IMR-90 (cell line): ENCODE data around the gene CFAP43. TPM values are rescaled to one million over a fixed set of nuclear protein-coding genes. Genes with fewer than 3 reads are reported as not detected.

ENCODE experiments used
- ATAC-seq: fragments of 200-7000 bp; cut with Tn5 transposase; 2 replicates; pipeline ENCODE4 v1.9.1; 2020; ENCODE audit warnings: low read depth, mild to moderate bottlenecking, moderate library complexity
- BruUV-seq: library from RNA; stranded (reverse); fragments of 400-500 nt; replicated peaks from 2 replicates; lab custom pipeline; 2021; lab: Mats Ljungman, UMichigan
- CTCF ChIA-PET: fragments of 300-600 bp; formaldehyde crosslinking; extraction: SDS; loops from one replicate; lab custom pipeline; 2021; ENCODE audit warnings: antibody characterized with exemption; lab: Yijun Ruan, JAX
- POLR2A ChIA-PET: fragments of 300-600 bp; sonication (Branson Sonifier 250); formaldehyde crosslinking; loops from one replicate; lab custom pipeline; 2022; ENCODE audit warnings: antibody characterized with exemption; ENCODE audit not compliant: unreplicated experiment; lab: Charles Lee
- DNase-seq: peaks from one replicate; pipeline ENCODE4 v3.0.0; 2013
- H2AFZ ChIP-seq: replicated peaks from 2 replicates; pipeline ENCODE3; 2013; ENCODE audit warnings: low read length, mild to moderate bottlenecking; ENCODE audit not compliant: poor library complexity
- H2AK5ac ChIP-seq: 2 replicates; pipeline ENCODE4 v1.6.1; 2013; ENCODE audit warnings: low read depth, low read length, inconsistent platforms
- H2AK9ac ChIP-seq: replicated peaks from 2 replicates; pipeline ENCODE3; 2013; ENCODE audit warnings: mild to moderate bottlenecking, low read depth, low read length, moderate library complexity; ENCODE audit not compliant: poor library complexity
- H2BK120ac ChIP-seq: 2 replicates; pipeline ENCODE4 v1.6.1; 2013; ENCODE audit warnings: low read depth, low read length, inconsistent platforms
- H2BK15ac ChIP-seq: 3 replicates; pipeline ENCODE4 v1.6.1; 2013; ENCODE audit warnings: low read depth, low read length, inconsistent platforms
- H2BK20ac ChIP-seq: 2 replicates; pipeline ENCODE4 v1.6.1; 2013; ENCODE audit warnings: low read depth, mild to moderate bottlenecking, inconsistent platforms, low read length, moderate library complexity
- H2BK5ac ChIP-seq: 2 replicates; pipeline ENCODE4 v1.6.1; 2013; ENCODE audit warnings: mild to moderate bottlenecking, low read depth, low read length, inconsistent platforms; ENCODE audit not compliant: poor library complexity, severe bottlenecking
- H3K14ac ChIP-seq: replicated peaks from 2 replicates; pipeline ENCODE4 v1.6.1; 2013; ENCODE audit warnings: low read depth, low read length, inconsistent platforms
- H3K18ac ChIP-seq: 2 replicates; pipeline ENCODE4 v1.6.1; 2013; ENCODE audit warnings: low read depth, low read length, control low read depth
- H3K23ac ChIP-seq: 2 replicates; pipeline ENCODE4 v1.6.1; 2013; ENCODE audit warnings: low read depth, low read length, inconsistent platforms
- H3K27ac ChIP-seq: 2 replicates; pipeline ENCODE4 v1.5.1; 2013; ENCODE audit warnings: mild to moderate bottlenecking, control low read depth, low read length; ENCODE audit not compliant: insufficient read depth
- H3K27me3 ChIP-seq: 2 replicates; pipeline ENCODE4 v1.6.1; 2013; ENCODE audit warnings: low read length; ENCODE audit not compliant: control insufficient read depth, insufficient read depth
- H3K36me3 ChIP-seq: 2 replicates; pipeline ENCODE4 v1.6.1; 2013; ENCODE audit warnings: low read length, mixed read lengths; ENCODE audit not compliant: control insufficient read depth, insufficient read depth
- H3K4ac ChIP-seq: 2 replicates; pipeline ENCODE4 v1.6.1; 2013; ENCODE audit warnings: low read depth, low read length, inconsistent platforms
- H3K4me1 ChIP-seq: 2 replicates; pipeline ENCODE4 v1.6.1; 2013; ENCODE audit warnings: low read length, mixed read lengths; ENCODE audit not compliant: control insufficient read depth, insufficient read depth
- H3K4me2 ChIP-seq: 2 replicates; pipeline ENCODE4 v1.6.1; 2013; ENCODE audit warnings: low read depth, mild to moderate bottlenecking, control low read depth, low read length, moderate library complexity
- H3K4me3 ChIP-seq: 2 replicates; pipeline ENCODE4 v1.5.1; 2013; ENCODE audit warnings: low read depth, mild to moderate bottlenecking, control low read depth, low read length, moderate library complexity; ENCODE audit not compliant: insufficient read depth
- H3K56ac ChIP-seq: 2 replicates; pipeline ENCODE4 v1.6.1; 2013; ENCODE audit warnings: low read length, inconsistent platforms; ENCODE audit not compliant: insufficient read depth; ENCODE audit errors: extremely low read depth
- H3K79me1 ChIP-seq, 2 experiments: 2 replicates each; pipeline ENCODE4 v1.6.1; 2013; ENCODE audit warnings: low read length in 2 of 2, inconsistent platforms in 1 of 2, low read depth in 1 of 2
- H3K9ac ChIP-seq: 2 replicates; pipeline ENCODE4 v1.6.1; 2013; ENCODE audit warnings: low read depth, low read length, control low read depth
- H3K9me1 ChIP-seq: 2 replicates; pipeline ENCODE4 v1.6.1; 2013; ENCODE audit warnings: low read length, inconsistent platforms; ENCODE audit not compliant: insufficient read depth
- H3K9me3 ChIP-seq: 2 replicates; pipeline ENCODE4 v1.6.1; 2013; ENCODE audit warnings: low read length; ENCODE audit not compliant: control insufficient read depth, insufficient read depth
- H4K20me1 ChIP-seq: 2 replicates; pipeline ENCODE4 v1.6.1; 2013; ENCODE audit warnings: low read length, inconsistent platforms; ENCODE audit not compliant: insufficient read depth
- H4K5ac ChIP-seq: 2 replicates; pipeline ENCODE4 v1.6.1; 2013; ENCODE audit warnings: mild to moderate bottlenecking, low read depth, low read length, control low read depth
- H4K8ac ChIP-seq, 2 experiments: 2 replicates each; pipeline ENCODE4 v1.6.1; 2013; ENCODE audit warnings: low read depth in 2 of 2, low read length in 2 of 2, control low read depth in 1 of 2, inconsistent platforms in 1 of 2
- H4K91ac ChIP-seq: 2 replicates; pipeline ENCODE4 v1.6.1; 2013; ENCODE audit warnings: low read depth, low read length, inconsistent platforms; ENCODE audit not compliant: insufficient read depth
- BHLHE40 ChIP-seq: fragments of 150-350 bp; IDR thresholded peaks from 2 replicates; pipeline ENCODE4 v1.6.1; 2016; ENCODE audit warnings: mild to moderate bottlenecking, low read depth, low read length
- CTCF ChIP-seq: conservative IDR thresholded peaks from 2 replicates; pipeline ENCODE4 v1.5.1; 2012; ENCODE audit warnings: mild to moderate bottlenecking, low read depth, low read length, improper control_type of control experiment
- FOS ChIP-seq: fragments of 150-350 bp; IDR thresholded peaks from 2 replicates; pipeline ENCODE4 v1.6.1; 2016; ENCODE audit warnings: low read depth, low read length
- MAFK ChIP-seq: IDR thresholded peaks from 2 replicates; pipeline ENCODE4 v1.6.1; 2012; ENCODE audit warnings: low read depth, low read length, improper control_type of control experiment
- MAZ ChIP-seq: IDR thresholded peaks from 2 replicates; pipeline ENCODE4 v1.6.1; 2012; ENCODE audit warnings: low read depth, mild to moderate bottlenecking, low read length, improper control_type of control experiment, moderate library complexity, borderline replicate concordance
- RAD21 ChIP-seq: IDR thresholded peaks from 2 replicates; pipeline ENCODE4 v1.6.1; 2012; ENCODE audit warnings: low read length, improper control_type of control experiment
- RCOR1 ChIP-seq: IDR thresholded peaks from 2 replicates; pipeline ENCODE4 v1.6.1; 2012; ENCODE audit warnings: mild to moderate bottlenecking, low read length, improper control_type of control experiment; ENCODE audit not compliant: insufficient replicate concordance
- WGBS, 2 experiments: methylation state at CpG; one replicate each; pipeline versions ENCODE4 v1.1.5 to v1.1.7; 2013; ENCODE audit warnings: missing lambda C conversion rate in 2 of 2; ENCODE audit not compliant: insufficient read length in 1 of 2; ENCODE audit errors: extremely low coverage in 2 of 2; 5-methylcytosine and 5-hydroxymethylcytosine counted together
- dilution Hi-C: fragments of 300-500 bp; cut with HindIII; formaldehyde crosslinking; loops from one replicate; pipeline ENCODE4 v1.14.3; 2018; ENCODE audit warnings: low sequenced_read_pairs; ENCODE audit not compliant: unreplicated experiment
- in situ Hi-C: fragments of 300-500 bp; cut with MboI; formaldehyde crosslinking; loops from 3 replicates; pipeline ENCODE4 v1.14.3; 2019; ENCODE audit warnings: low sequenced_read_pairs, inconsistent platforms, mixed read lengths
- intact Hi-C: fragments of 100-400 bp; cut with micrococcal nuclease; formaldehyde crosslinking; loops from 2 replicates; pipeline ENCODE4 v1.10.0; 2022
- polyA plus RNA-seq, 3 experiments: library from polyadenylated mRNA; depleted of rRNA; stranded (reverse); fragments of >200 nt; gene quantifications; 2 replicates each; pipeline ENCODE4 v1.2.3, GENCODE V29; 2012; ENCODE audit warnings: low replicate concordance in 1 of 3
- total RNA-seq: library from RNA; depleted of rRNA; stranded (reverse); fragments of >200 nt; gene quantifications from 2 replicates; pipeline ENCODE4 v1.2.3, GENCODE V29; 2012

The CFAP43 gene
- total and polyA plus RNA-seq, 2 of the 4 experiments (the other 2 are of a cell fraction): under 0.01 to 0.05 TPM

GRCh38 chr10:104235801-104236200, 3.6 kb upstream of the CFAP43 start:
- H3K14ac ChIP-seq: no peak overlapping the region
- H3K27me3 ChIP-seq: peaks cover 13% of the 10 kb centered on the region
- no peak overlapping the region for H3K27ac ChIP-seq
- H3K4ac ChIP-seq: no peak overlapping the region
- H2BK5ac ChIP-seq: no peak overlapping the region
- no peaks in the 10 kb centered on the region for H3K36me3 ChIP-seq
- dilution Hi-C loops (no loop called here), intact Hi-C loops (no loop called here), in situ Hi-C loops (no loop called here)
- no peak overlapping the region for H3K18ac ChIP-seq
- CTCF ChIA-PET: no interaction called here
- no peak overlapping the region for H2BK20ac ChIP-seq
- no peak overlapping the region for H2AK9ac ChIP-seq
- no peak overlapping the region for H4K5ac ChIP-seq
- TF ChIP-seq CTCF (no peak), RCOR1 (no peak), RAD21 (no peak), BHLHE40 (no peak), MAZ (no peak), FOS (no peak), MAFK (no peak)
- H3K4me1 ChIP-seq: no peaks in the 10 kb centered on the region
- H2AFZ ChIP-seq: no peak overlapping the region
- no peak overlapping the region for H3K9ac ChIP-seq
- ATAC-seq (no peak), DNase-seq (no peak)
- H2AK5ac ChIP-seq: no peak overlapping the region
- WGBS, 2 experiments: no CpG with 5 or more reads among the region's 3 CpGs
- no peak overlapping the region for H3K23ac ChIP-seq
- no peaks in the 10 kb centered on the region for H4K20me1 ChIP-seq
- H3K4me3 ChIP-seq: no peak overlapping the region
- no peak overlapping the region for H3K4me2 ChIP-seq
- no TSS peak for BruUV-seq
- no peaks in the 10 kb centered on the region for H3K9me1 ChIP-seq
- H4K8ac ChIP-seq: no peak overlapping the region
- no peak overlapping the region for H2BK120ac ChIP-seq
- no peaks in the 10 kb centered on the region for H3K79me1 ChIP-seq
- POLR2A ChIA-PET: no interaction called here
- no peak overlapping the region for H2BK15ac ChIP-seq
- no peaks in the 10 kb centered on the region for H3K9me3 ChIP-seq
- no peak overlapping the region for H3K56ac ChIP-seq
- H4K91ac ChIP-seq: no peak overlapping the region
